Chondrocyte (in vitro differentiated cells): ENCODE results near the gene RNF157. TPM values are rescaled to one million over a fixed set of nuclear protein-coding genes. Genes with fewer than 3 reads are reported as not detected.

Source experiments
- DNase-seq: peaks from one replicate; pipeline ENCODE4 v3.0.0; 2021; ENCODE audit warnings: mixed read lengths, low spot score
- H3K27ac Mint-ChIP-seq: one replicate; pipeline ENCODE4 v1.8.0; 2021; ENCODE audit warnings: mild to moderate bottlenecking, moderate library complexity, mixed read lengths; ENCODE audit not compliant: unreplicated experiment
- H3K27me3 Mint-ChIP-seq: 2 replicates; pipeline ENCODE4 v1.8.0; 2021; ENCODE audit warnings: low read depth, mixed read lengths
- H3K36me3 Mint-ChIP-seq: 2 replicates; pipeline ENCODE4 v1.8.0; 2021; ENCODE audit warnings: low read depth, mixed read lengths
- H3K4me1 Mint-ChIP-seq: 2 replicates; pipeline ENCODE4 v1.8.0; 2021; ENCODE audit warnings: low read depth, mild to moderate bottlenecking, mixed read lengths
- H3K4me3 Mint-ChIP-seq: one replicate; pipeline ENCODE4 v1.8.0; 2021; ENCODE audit warnings: mild to moderate bottlenecking, moderate library complexity, mixed read lengths; ENCODE audit not compliant: unreplicated experiment
- H3K9me3 Mint-ChIP-seq: 2 replicates; pipeline ENCODE4 v1.8.0; 2021; ENCODE audit warnings: low read depth, mixed read lengths
- total RNA-seq: library from RNA; stranded (reverse); gene quantifications from 3 replicates; pipeline ENCODE4 v1.2.1, GENCODE V29; 2021
- TF ChIP-seq, protein P1 (sequence below): fragments of 200-600 bp; sonication (generic); IDR thresholded peaks from 2 replicates; pipeline ENCODE4 v1.5.0; 2021; ENCODE audit warnings: antibody characterized with exemption, mild to moderate bottlenecking, moderate library complexity

The RNF157 gene
- total RNA-seq, 1 donor from 2014 or later, result 1.5 TPM

GRCh38 chr17:76134911-76135809 lies 105.1 kb downstream of the RNF157 start:
- no peak overlapping the region for H3K27ac Mint-ChIP-seq
- peak; percentile 66 for DNase-seq
- no peak overlapping the region for H3K4me3 Mint-ChIP-seq
- TF ChIP-seq, protein P1, sequence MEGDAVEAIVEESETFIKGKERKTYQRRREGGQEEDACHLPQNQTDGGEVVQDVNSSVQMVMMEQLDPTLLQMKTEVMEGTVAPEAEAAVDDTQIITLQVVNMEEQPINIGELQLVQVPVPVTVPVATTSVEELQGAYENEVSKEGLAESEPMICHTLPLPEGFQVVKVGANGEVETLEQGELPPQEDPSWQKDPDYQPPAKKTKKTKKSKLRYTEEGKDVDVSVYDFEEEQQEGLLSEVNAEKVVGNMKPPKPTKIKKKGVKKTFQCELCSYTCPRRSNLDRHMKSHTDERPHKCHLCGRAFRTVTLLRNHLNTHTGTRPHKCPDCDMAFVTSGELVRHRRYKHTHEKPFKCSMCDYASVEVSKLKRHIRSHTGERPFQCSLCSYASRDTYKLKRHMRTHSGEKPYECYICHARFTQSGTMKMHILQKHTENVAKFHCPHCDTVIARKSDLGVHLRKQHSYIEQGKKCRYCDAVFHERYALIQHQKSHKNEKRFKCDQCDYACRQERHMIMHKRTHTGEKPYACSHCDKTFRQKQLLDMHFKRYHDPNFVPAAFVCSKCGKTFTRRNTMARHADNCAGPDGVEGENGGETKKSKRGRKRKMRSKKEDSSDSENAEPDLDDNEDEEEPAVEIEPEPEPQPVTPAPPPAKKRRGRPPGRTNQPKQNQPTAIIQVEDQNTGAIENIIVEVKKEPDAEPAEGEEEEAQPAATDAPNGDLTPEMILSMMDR, result no peak
- peaks cover 24% of the 10 kb centered on the region for H3K27me3 Mint-ChIP-seq
- H3K36me3 Mint-ChIP-seq, result no peaks in the 10 kb centered on the region
- H3K9me3 Mint-ChIP-seq, result no peaks in the 10 kb centered on the region
- H3K4me1 Mint-ChIP-seq, result peaks cover 13% of the 10 kb centered on the region

DNA sequence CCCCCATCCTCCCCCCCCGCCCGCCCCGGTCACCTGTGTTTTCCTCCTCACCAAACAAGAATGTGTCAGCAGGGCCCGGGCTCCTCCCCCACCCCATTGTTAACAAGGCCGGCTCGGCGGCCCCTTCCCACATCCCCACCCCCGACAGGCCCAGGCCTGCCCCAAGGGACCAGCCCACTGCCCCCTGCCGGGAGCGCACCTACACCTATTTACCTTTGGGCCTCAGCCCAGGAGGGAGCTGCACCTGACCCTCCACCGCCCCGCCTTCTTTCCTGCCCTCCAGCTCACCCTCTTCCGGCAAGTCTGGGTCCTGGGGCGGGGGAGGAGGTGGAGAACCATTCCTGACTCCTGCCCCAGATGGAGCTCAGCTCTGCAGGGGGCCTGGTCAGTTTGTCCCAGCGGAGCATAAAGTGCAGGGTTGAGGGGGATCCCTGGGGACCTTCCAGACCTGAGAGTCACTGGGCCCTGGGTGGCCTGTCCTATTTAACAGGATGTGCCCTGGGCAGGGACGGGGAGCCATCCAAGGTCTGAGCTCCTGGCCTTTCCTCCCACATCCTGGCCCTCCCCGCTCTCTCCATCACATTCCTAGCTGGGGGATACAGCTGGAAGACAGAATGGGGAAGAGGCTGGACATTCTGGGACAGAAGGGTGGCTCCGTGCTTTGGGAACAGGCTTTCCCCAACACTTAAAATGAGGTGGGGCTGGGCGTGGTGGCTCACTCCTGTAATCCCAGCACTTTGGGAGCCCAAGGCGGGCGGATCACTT lies 107.5 kb downstream of the RNF157 start:
- Mint-ChIP-seq H3K4me1 (no peaks in the 10 kb centered on the region), H3K4me3 (no peak overlapping the region), H3K36me3 (no peaks in the 10 kb centered on the region), H3K27me3 (peaks cover 13% of the 10 kb centered on the region), H3K9me3 (no peaks in the 10 kb centered on the region), H3K27ac (no peak overlapping the region)
- DNase-seq, result no peak
- TF ChIP-seq, protein P1, result no peak

DNA sequence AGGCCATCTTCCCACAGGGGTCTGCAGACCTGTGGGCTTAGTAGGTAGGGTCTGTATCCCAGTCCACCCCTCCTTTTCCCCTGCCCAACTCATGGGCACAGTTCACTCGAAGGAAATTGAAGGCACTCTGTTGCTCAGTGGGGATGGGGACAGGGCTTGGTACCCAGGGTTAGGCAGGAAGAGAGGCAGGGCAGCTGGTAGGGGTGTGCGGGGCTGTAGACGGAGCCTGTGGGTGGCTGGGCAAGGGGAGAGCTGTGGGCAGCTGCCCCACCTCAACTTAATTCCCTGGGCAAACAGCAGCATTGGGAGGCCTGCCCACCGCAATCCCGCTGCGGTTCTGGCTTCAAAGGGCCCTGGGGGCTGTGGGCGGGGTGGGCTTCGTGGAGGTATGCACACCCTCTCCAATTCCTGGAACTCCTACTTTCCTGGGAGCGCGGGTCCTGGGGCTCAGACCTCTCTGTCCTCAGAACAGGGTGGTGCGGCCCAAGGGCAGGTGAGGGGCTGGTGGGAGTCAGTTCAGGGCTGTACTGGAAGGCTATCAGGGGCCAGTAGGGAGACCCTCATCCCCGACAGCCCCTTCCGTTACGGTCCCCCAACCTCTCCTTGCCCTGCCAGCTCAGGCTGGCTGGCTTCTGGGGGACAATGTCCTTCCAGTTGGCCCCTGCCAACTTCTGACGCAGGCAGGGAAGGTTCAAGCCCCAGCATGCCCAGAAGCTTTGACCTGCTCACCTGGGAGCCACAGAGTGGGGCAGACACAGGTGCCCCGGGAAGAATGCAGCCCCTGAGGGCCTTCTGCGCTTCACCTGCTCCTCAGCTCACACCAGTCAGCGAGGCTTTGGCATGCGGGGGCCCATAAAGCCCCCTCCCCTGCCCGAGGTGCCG lies 108.4 kb downstream of the RNF157 start:
- no peaks in the 10 kb centered on the region for H3K9me3 Mint-ChIP-seq
- DNase-seq, result no peak
- H3K4me3 Mint-ChIP-seq, result no peak overlapping the region
- TF ChIP-seq, protein P1, result no peak
- H3K27ac Mint-ChIP-seq, result no peak overlapping the region
- H3K4me1 Mint-ChIP-seq, result no peaks in the 10 kb centered on the region
- H3K27me3 Mint-ChIP-seq, result peaks cover 15% of the 10 kb centered on the region
- no peaks in the 10 kb centered on the region for H3K36me3 Mint-ChIP-seq

- Mint-ChIP-seq H3K4me1 (no peaks in the 10 kb centered on the region), H3K27ac (no peak overlapping the region), H3K36me3 (no peaks in the 10 kb centered on the region), H3K27me3 (peaks cover 15% of the 10 kb centered on the region), H3K9me3 (no peaks in the 10 kb centered on the region), H3K4me3 (no peak overlapping the region)
- no peak for DNase-seq
- TF ChIP-seq, protein P1, result no peak
These were observed 109.1 kb downstream of the RNF157 start for GRCh38 chr17:76131051-76131691.
